CD4-positive, CD25-positive, alpha-beta regulatory T cell (primary cell): ENCODE measurements around the gene BFSP1. TPM values are rescaled to one million over a fixed set of nuclear protein-coding genes. Genes with fewer than 3 reads are reported as not detected.

Experiments
- ATAC-seq, 2 donors: fragments of 150-1000 bp; cut with Tn5 transposase; one replicate each; pipeline ENCODE4 v1.10.0; 2021; ENCODE audit warnings: low read depth in 2 of 2, moderate number of reproducible peaks in 2 of 2, moderate library complexity in 1 of 2
- DNase-seq, 3 donors: peaks; one replicate each; pipeline versions ENCODE4 v3.0.0 to v3.0.0-alpha.2; 2012 to 2022; ENCODE audit warnings: mixed read lengths in 1 of 3
- H3K27ac ChIP-seq: one replicate; pipeline ENCODE4 v1.7.0; 2013; ENCODE audit warnings: mild to moderate bottlenecking, low read length; ENCODE audit not compliant: insufficient read depth, poor library complexity, severe bottlenecking
- H3K27me3 ChIP-seq: one replicate; pipeline ENCODE4 v1.7.0; 2013; ENCODE audit warnings: low read length; ENCODE audit not compliant: control insufficient read depth, insufficient read depth
- H3K36me3 ChIP-seq: one replicate; pipeline ENCODE4 v1.7.0; 2013; ENCODE audit warnings: mild to moderate bottlenecking, low read length, moderate library complexity; ENCODE audit not compliant: control insufficient read depth, insufficient read depth
- H3K4me1 ChIP-seq: 2 replicates; pipeline ENCODE4 v1.7.0; 2013; ENCODE audit warnings: mild to moderate bottlenecking, low read length; ENCODE audit not compliant: insufficient read depth, control insufficient read depth, poor library complexity, severe bottlenecking
- H3K4me3 ChIP-seq: one replicate; pipeline ENCODE4 v1.7.0; 2013; ENCODE audit warnings: low read depth, mild to moderate bottlenecking, low read length, moderate library complexity
- H3K9me3 ChIP-seq, 2 experiments: 1 replicate in 1 of 2; 2 replicates in 1 of 2; pipeline ENCODE4 v1.7.0; 2013; ENCODE audit warnings: low read length in 2 of 2, mild to moderate bottlenecking in 1 of 2, moderate library complexity in 1 of 2; ENCODE audit not compliant: control insufficient read depth in 2 of 2
- H3K27ac Mint-ChIP-seq, 3 donors: one replicate each; pipeline ENCODE4 v1.8.0; 2020 to 2022; ENCODE audit warnings: mild to moderate bottlenecking in 3 of 3, mixed read lengths in 3 of 3, moderate library complexity in 2 of 3
- H3K27me3 Mint-ChIP-seq: one replicate; pipeline ENCODE4 v1.8.0; 2022; ENCODE audit warnings: mild to moderate bottlenecking, mixed read lengths
- H3K36me3 Mint-ChIP-seq: one replicate; pipeline ENCODE4 v1.8.0; 2020; ENCODE audit warnings: mixed read lengths
- H3K4me1 Mint-ChIP-seq, 4 donors: one replicate each; pipeline ENCODE4 v1.8.0; 2020 to 2022; ENCODE audit warnings: mixed read lengths in 4 of 4, mild to moderate bottlenecking in 1 of 4
- H3K4me3 Mint-ChIP-seq, 4 donors: one replicate each; pipeline ENCODE4 v1.8.0; 2020 to 2022; ENCODE audit warnings: mild to moderate bottlenecking in 4 of 4, mixed read lengths in 4 of 4, moderate library complexity in 3 of 4
- H3K9me3 Mint-ChIP-seq, 7 donors: one replicate each; pipeline ENCODE4 v1.8.0; 2020 to 2022; ENCODE audit warnings: mixed read lengths in 7 of 7, mild to moderate bottlenecking in 3 of 7, moderate library complexity in 2 of 7
- polyA plus RNA-seq, 4 donors: library from polyadenylated mRNA; unstranded; fragments of 300-500 nt; fragmentation: Illumina TruSeq; gene quantifications; one replicate each; pipeline ENCODE4 v1.2.3, GENCODE V29; 2021
- total RNA-seq: library from RNA; stranded (reverse); gene quantifications from one replicate; pipeline ENCODE4 v1.2.3, GENCODE V29; 2022

BFSP1 gene
- total and polyA plus RNA-seq, 5 donors from 2014 or later: 0.12 to 0.39 TPM; not detected in 3

DNA sequence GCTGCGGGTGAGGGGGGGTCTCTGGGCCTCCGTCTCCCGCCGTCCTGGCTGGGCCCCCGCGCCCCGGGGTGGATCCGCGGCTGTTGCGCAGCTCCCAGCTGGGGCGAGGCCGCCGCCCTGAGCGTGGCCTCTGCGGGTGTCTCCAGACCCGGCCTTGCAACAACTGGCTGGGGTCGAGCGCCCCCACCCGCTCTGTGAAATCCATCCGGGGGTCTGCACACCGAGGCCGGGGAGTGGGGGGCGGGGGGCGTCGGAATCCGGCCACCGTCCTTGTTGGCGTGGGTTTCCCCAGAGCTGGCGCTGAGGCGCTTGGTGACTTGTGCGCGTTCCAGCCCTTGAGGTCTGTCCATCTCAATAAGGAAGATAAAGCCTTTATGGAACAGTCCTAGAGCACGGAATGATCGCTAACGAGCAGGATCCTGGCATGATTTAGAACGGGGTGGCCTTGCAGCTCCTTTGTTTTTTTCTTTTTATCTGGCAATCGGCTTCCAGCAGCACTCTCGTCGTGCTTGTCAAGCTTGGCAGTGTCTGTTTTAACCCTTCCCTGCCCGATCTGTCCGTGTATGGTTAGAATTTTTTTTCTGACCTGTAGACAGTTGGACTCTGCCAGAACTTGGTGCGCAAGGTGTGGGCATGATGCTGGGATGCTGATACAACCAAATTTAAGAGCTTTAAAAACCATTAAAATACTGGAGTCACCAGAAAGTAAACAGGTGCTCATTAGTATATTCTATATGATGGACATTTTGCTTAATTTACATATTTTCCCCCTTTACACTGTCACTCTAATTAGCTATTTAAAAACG is 39.4 kb upstream of the BFSP1 start:
- Mint-ChIP-seq H3K27ac (peak overlapping the region in 2 of 3 donors; percentile 89 to 92), H3K27me3 (peaks cover 37% of the 10 kb centered on the region), H3K4me1 (peaks cover 24 to 40% (median 31%) of the 10 kb centered on the region in 4 donors), H3K9me3 (no peaks in the 10 kb centered on the region), H3K36me3 (peaks cover 4% of the 10 kb centered on the region), H3K4me3 (peak overlapping the region; percentile 91 to 100 (median 94))
- no peaks in the 10 kb centered on the region for H3K9me3 ChIP-seq
- H3K4me3 ChIP-seq: peak overlapping the region; percentile 90
- ATAC-seq (peak; percentile 18 to 31), DNase-seq (peak in 2 of 3 donors; percentile 4 to 34)
- H3K4me1 ChIP-seq: peaks cover 20% of the 10 kb centered on the region
- peaks cover 2% of the 10 kb centered on the region for H3K27me3 ChIP-seq
- peaks cover 2% of the 10 kb centered on the region for H3K36me3 ChIP-seq
- peak overlapping the region; percentile 68 for H3K27ac ChIP-seq

DNA sequence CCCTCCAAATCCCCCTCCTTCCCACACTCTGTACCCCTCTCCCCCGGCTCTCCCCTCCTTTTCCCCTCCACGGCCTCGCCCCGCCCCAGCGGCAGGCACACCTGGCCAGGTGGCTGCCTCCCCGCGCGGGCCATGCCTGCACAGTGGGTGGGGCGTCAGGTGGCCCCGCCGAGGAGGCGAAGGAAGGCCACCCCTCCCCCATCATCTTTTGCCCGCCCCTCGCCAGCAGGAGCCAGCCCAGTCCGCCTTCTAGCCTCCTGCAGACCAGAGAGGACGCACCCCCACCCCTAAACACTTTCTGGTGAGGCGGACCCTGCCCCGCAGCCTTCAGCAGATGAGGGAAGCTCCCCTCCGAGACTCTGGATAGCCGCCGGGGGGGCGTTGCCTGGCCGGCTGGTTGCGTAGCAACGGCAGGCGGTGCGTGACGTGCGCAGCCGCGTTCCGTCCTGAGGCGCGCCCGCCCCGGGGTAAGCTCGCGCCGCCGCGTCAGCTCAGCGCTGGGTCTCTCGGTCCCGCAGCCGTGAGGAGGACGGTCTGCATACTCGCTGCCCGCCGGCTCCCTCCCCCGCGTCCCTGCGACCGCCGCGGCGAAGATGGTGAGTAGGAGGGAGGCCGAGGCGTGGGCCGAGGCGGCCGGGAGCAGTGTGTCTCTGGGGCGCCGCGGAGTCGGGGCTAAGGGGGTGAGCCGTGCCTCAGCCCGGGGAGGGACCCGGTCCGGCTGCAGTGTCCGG is 38.6 kb upstream of the BFSP1 start, which contains the start of gene DSTN:
Gene DSTN, plus strand, starts transcription at position 460 of the 731 bp plus-strand sequence. Its CDS starts 134 bp downstream, at position 594.
- DNase-seq (peak; percentile 80 to 90 (median 87)), ATAC-seq (peak; percentile 91 to 92)
- Mint-ChIP-seq H3K27me3 (peaks cover 42% of the 10 kb centered on the region), H3K9me3 (no peaks in the 10 kb centered on the region), H3K27ac (peak within 1 kb of the TSS in 2 of 3 donors; percentile 89 to 92), H3K36me3 (peaks cover 4% of the 10 kb centered on the region), H3K4me1 (peaks cover 24 to 40% (median 29%) of the 10 kb centered on the region in 4 donors), H3K4me3 (peak within 1 kb of the TSS; percentile 91 to 100 (median 94))
- Histone ChIP-seq H3K4me3 (peak within 1 kb of the TSS; percentile 90), H3K9me3 (no peaks in the 10 kb centered on the region), H3K27ac (peak within 1 kb of the TSS; percentile 68), H3K36me3 (no peaks in the 10 kb centered on the region), H3K27me3 (peaks cover 2% of the 10 kb centered on the region), H3K4me1 (peaks cover 20% of the 10 kb centered on the region)

DNA sequence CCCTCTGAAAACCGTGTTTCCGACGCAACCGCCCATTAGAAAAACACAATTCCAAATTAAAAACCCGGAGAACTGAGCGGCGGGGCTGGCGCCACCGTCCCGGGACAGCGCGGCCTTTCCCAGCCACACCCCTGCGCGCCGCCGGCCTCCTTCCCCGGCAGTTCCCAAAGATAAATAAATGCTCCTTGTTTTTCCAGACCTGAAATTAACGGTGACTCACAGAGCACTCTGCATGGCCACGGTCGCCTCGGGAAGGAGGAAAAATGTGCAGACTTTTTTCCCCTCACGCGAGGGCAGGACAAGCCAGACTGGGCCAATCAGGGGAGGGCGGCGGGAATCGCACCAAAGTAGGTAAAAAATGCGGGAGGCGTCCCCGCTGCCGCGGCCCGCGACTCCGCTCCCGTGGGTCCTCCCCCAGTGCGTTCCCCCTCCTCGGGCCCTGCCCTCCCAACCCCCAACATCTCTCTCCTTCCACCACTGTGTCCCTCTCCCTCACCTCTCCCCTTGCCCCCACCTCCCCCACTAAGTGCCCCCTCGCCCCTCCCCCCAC is 37.9 kb upstream of the BFSP1 start:
- no peaks in the 10 kb centered on the region for H3K9me3 ChIP-seq
- no peak overlapping the region for H3K27ac ChIP-seq
- H3K36me3 ChIP-seq: no peaks in the 10 kb centered on the region
- peaks cover 2% of the 10 kb centered on the region for H3K27me3 ChIP-seq
- peak overlapping the region; percentile 38 to 85 (median 64) for H3K4me3 Mint-ChIP-seq
- H3K27ac Mint-ChIP-seq: no peak overlapping the region
- H3K36me3 Mint-ChIP-seq: peaks cover 2% of the 10 kb centered on the region
- ATAC-seq (no peak), DNase-seq (peak in 2 of 3 donors; percentile 4 to 19)
- peaks cover 24 to 40% (median 29%) of the 10 kb centered on the region in 4 donors for H3K4me1 Mint-ChIP-seq
- H3K4me1 ChIP-seq: peaks cover 20% of the 10 kb centered on the region
- H3K27me3 Mint-ChIP-seq: peaks cover 46% of the 10 kb centered on the region
- H3K9me3 Mint-ChIP-seq: no peaks in the 10 kb centered on the region
- no peak overlapping the region for H3K4me3 ChIP-seq

DNA sequence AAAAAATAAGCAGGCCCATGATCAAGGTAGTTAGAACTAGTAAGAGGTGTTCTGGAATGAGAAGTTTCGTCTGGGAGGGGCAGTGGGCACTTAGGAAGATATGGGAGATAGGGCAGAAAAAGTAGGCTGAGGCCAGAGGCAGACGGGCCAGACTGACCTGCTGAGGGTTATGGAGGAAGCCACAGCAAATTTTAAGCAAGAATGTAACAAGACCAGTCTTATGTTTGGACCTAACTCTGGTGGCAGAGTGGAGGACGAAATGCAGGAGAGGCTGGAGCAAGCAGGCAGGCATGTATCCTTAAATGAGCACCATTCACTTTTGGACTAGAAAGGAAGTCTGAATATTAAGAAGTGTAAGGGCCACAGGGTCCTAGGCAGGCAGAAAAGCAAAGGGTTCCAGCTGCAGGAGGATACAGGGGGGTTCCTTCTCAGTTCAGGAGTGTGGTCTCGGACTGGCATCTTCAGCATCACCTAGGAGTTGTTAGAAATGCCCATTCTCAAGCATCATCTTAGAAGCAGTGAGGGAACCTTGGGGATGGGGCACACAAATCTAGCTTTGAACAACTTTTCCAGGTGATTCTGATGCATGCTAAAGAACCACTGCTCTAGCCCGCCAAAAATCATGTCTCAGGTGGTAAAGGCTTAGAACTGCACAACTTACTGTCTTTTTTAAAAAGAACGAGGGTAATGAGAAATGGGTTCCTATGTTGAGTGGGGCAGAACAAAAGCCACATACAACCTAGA is 37.0 kb upstream of the BFSP1 start:
- Mint-ChIP-seq H3K36me3 (no peaks in the 10 kb centered on the region), H3K9me3 (no peaks in the 10 kb centered on the region), H3K4me1 (peaks cover 20 to 36% (median 24%) of the 10 kb centered on the region in 4 donors), H3K27me3 (peaks cover 52% of the 10 kb centered on the region), H3K27ac (peak overlapping the region in 1 of 3 donors; percentile 15), H3K4me3 (peak overlapping the region; percentile 38 to 85 (median 64))
- H3K27me3 ChIP-seq: peaks cover 2% of the 10 kb centered on the region
- peaks cover 20% of the 10 kb centered on the region for H3K4me1 ChIP-seq
- DNase-seq (no peak), ATAC-seq (no peak)
- H3K4me3 ChIP-seq: no peak overlapping the region
- H3K27ac ChIP-seq: no peak overlapping the region
- H3K9me3 ChIP-seq: no peaks in the 10 kb centered on the region
- no peaks in the 10 kb centered on the region for H3K36me3 ChIP-seq

DNA sequence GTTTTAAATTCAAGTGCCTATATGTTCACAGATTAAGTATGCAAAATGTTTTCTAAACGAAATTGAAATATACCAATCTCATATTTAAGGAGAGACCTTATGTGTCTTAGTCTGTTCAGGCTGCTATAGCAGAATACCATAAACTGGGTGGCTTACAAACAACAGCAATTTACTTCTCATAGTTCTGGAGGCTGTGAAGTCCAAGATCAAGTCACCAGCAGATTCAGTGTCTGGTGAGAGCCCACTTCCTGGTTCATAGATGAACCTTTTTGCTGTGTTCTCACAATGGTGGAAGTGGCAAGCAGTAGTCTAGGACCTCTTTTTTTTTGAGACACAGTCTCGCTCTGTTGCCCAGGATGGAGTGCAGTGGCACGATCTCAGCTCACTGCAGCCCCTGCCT is 35.2 kb upstream of the BFSP1 start:
- peaks cover 52% of the 10 kb centered on the region for H3K27me3 Mint-ChIP-seq
- no peak for DNase-seq
- H3K4me1 ChIP-seq: peaks cover 15% of the 10 kb centered on the region
- peak overlapping the region in 1 of 4 donors; percentile 36 for H3K4me3 Mint-ChIP-seq
- H3K36me3 ChIP-seq: no peaks in the 10 kb centered on the region
- H3K4me3 ChIP-seq: no peak overlapping the region
- H3K9me3 ChIP-seq: no peaks in the 10 kb centered on the region
- H3K36me3 Mint-ChIP-seq: no peaks in the 10 kb centered on the region
- H3K27me3 ChIP-seq: peaks cover 2% of the 10 kb centered on the region
- H3K9me3 Mint-ChIP-seq: no peaks in the 10 kb centered on the region
- ATAC-seq: no peak
- H3K27ac Mint-ChIP-seq: no peak overlapping the region
- H3K27ac ChIP-seq: no peak overlapping the region
- peaks cover 5 to 18% (median 8%) of the 10 kb centered on the region in 4 donors for H3K4me1 Mint-ChIP-seq

DNA sequence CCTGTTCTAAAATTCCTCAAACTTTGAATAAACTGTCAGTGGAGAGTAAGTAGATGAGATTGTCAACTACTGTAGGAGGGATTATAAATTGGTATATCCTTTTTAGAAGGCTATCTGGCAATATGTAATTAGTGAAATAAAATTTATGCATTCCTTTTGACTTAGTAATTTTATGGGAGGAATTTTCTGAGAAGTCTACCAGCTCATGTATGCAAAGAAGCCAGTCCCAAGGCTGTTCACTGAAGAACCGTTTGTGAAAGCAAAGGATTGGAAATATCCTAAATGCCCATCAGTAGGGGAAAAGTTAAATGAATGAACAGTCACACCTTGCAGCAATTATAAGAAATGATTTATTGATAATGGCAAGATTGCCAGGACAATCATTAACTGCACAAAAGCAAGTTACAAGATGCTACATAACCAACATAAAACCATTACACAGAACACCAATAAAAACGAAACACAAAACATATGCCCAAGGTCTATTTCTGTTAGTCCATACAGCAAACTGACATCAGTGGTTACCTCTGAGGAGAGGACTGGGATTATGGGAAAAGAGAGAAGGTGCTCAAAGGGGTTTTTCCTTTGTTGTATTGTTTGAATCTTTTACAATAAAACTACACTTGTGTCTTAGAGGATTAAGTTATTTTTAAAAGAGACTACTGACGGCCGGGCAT is 34.1 kb upstream of the BFSP1 start:
- H3K4me3 Mint-ChIP-seq: peak overlapping the region in 1 of 4 donors; percentile 36
- H3K36me3 Mint-ChIP-seq: no peaks in the 10 kb centered on the region
- no peak overlapping the region for H3K27ac Mint-ChIP-seq
- H3K9me3 ChIP-seq: no peaks in the 10 kb centered on the region
- no peak for DNase-seq
- no peaks in the 10 kb centered on the region for H3K9me3 Mint-ChIP-seq
- peaks cover 7% of the 10 kb centered on the region for H3K4me1 ChIP-seq
- no peak overlapping the region for H3K4me3 ChIP-seq
- H3K36me3 ChIP-seq: no peaks in the 10 kb centered on the region
- H3K27ac ChIP-seq: no peak overlapping the region
- peaks cover 44% of the 10 kb centered on the region for H3K27me3 Mint-ChIP-seq
- no peak for ATAC-seq
- peaks cover 2% of the 10 kb centered on the region for H3K27me3 ChIP-seq
- peaks cover 0 to 10% (median 0%) of the 10 kb centered on the region in 4 donors for H3K4me1 Mint-ChIP-seq
